GM19468 (cell line): Measurements from ENCODE around the gene ADCYAP1.

Source experiments
- ATAC-seq: cut with Tn5 transposase; IDR thresholded peaks from one replicate; pipeline ENCODE4 v1.9.1; 2021; ENCODE audit warnings: mild to moderate bottlenecking, moderate library complexity, moderate number of reproducible peaks; ENCODE audit not compliant: unreplicated experiment; ENCODE audit errors: extremely low read depth

Gene ADCYAP1

GRCh38 chr18:957829-958228 lies 53.2 kb downstream of the ADCYAP1 start:
- no peak for ATAC-seq

- ATAC-seq: no peak
Observed at GRCh38 chr18:959854-960253, 55.2 kb downstream of the ADCYAP1 start.
